Heart right ventricle (tissue), 16 donors: Measurements from ENCODE around the gene CNOT2. TPM values are rescaled to one million over a fixed set of nuclear protein-coding genes. Genes with fewer than 3 reads are reported as not detected.
"Not testable (repeated sequence)": the region's sequence is repeated elsewhere in the genome, so short reads cannot be mapped to it uniquely, and the experiment has no call there.

Experiments
- ATAC-seq, 8 donors: fragments of 200-7000 bp; cut with Tn5 transposase; one replicate each; pipeline ENCODE4 v1.9.1; 2020; ENCODE audit warnings: mild to moderate bottlenecking in 8 of 8, moderate library complexity in 8 of 8, moderate number of reproducible peaks in 1 of 8
- DNase-seq, 2 donors: peaks; one replicate each; pipeline ENCODE4 v3.0.0-alpha.2; 2020
- H3K27ac ChIP-seq, 10 donors: fragments of 200-600 bp; sonication (generic) in 2 of 10; one replicate each; pipeline versions ENCODE4 v1.5.0 to v1.8.0; 2020 to 2022; ENCODE audit warnings: mild to moderate bottlenecking in 3 of 10
- H3K27me3 ChIP-seq, 7 donors: fragments of 200-600 bp; one replicate each; pipeline ENCODE4 v1.8.0; 2021 to 2022; ENCODE audit warnings: mild to moderate bottlenecking in 2 of 7
- H3K36me3 ChIP-seq, 9 donors: fragments of 200-600 bp; sonication (generic) in 1 of 9; one replicate each; pipeline versions ENCODE4 v1.5.0 to v1.8.0; 2020 to 2022; ENCODE audit warnings: mild to moderate bottlenecking in 2 of 9
- H3K4me1 ChIP-seq, 9 donors: fragments of 200-600 bp; sonication (generic) in 1 of 9; one replicate each; pipeline versions ENCODE4 v1.5.0 to v1.8.0; 2020 to 2022; ENCODE audit warnings: mild to moderate bottlenecking in 4 of 9
- H3K4me3 ChIP-seq, 10 donors: fragments of 200-600 bp; sonication (generic) in 2 of 10; one replicate each; pipeline versions ENCODE4 v1.5.0 to v1.8.0; 2020 to 2022; ENCODE audit warnings: mild to moderate bottlenecking in 7 of 10, moderate library complexity in 2 of 10
- H3K9me3 ChIP-seq, 11 donors: fragments of 200-600 bp in 10 of 11; sonication (generic) in 2 of 11; one replicate each; pipeline versions ENCODE4 v1.5.0 to v1.8.0; 2013 to 2022; ENCODE audit warnings: mild to moderate bottlenecking in 2 of 11, control low read depth in 1 of 11, moderate library complexity in 1 of 11
- WGBS, 2 donors: extraction: QIAGEN DNeasy Blood & Tissue Kit; methylation state at CpG; one replicate each; pipeline ENCODE4 v1.1.7; 2013; ENCODE audit warnings: inconsistent platforms in 1 of 2; 5-methylcytosine and 5-hydroxymethylcytosine counted together
- intact Hi-C, 10 donors: fragments of 100-400 bp; cut with DNase I; formaldehyde crosslinking; loops; one replicate each; pipeline versions ENCODE4 v1.11.1 to v1.14.2; 2022
- polyA plus RNA-seq, 2 donors: library from polyadenylated mRNA; stranded (reverse); fragments of 200-250 nt; gene quantifications; one replicate each; pipeline ENCODE4 v1.2.3, GENCODE V29; 2013
- total RNA-seq, 10 donors: library from RNA; stranded (reverse); fragmentation: NEBNext Ultra II Directional in 3 of 10; extraction: Animal tissue kit (Norgen Biotek cat#: 25700) in 3 of 10; gene quantifications; one replicate each; pipeline versions ENCODE4 v1.2.1 to v1.2.4, GENCODE V29; 2021 to 2023
- TF ChIP-seq, protein P1 (sequence below), 9 donors: fragments of 200-600 bp; sonication (generic) in 2 of 9; IDR thresholded peaks; one replicate each; pipeline versions ENCODE4 v1.5.0 to v1.8.0; 2021 to 2022; ENCODE audit warnings: antibody characterized with exemption in 9 of 9, mild to moderate bottlenecking in 5 of 9, moderate library complexity in 1 of 9
- donor health status: Arrhythmogenic right ventricular cardiomyopathy.
- donor health status: ischemic (EF 13 %, LVEDD 7.1; RV severe dilation, severe dysfunction).
- donor health status: healthy with polysubstance abuse.
- donor health status: DM: no; HTN: yes; CAD: no.
- donor health status: DM: no; HTN: no; CAD: no.
- donor health status: ischemic (EF 25% LVEDD 6.9; RV normal size, moderate dysfunction).
- donor health status: ischemic (EF 25% LVEDD 5.7; RV mildly dilated, moderate dysfunction).
- donor health status: healthy.
- donor health status: DM: yes; HTN: yes; CAD: no.
- donor health status: Ischemic cardiomyopathy.
- donor health status: ischemic (EF 35%, LVEDD 5.7; RV mildly dilated, moderate dysfunction).
- donor health status: nonischemic (EF 11% LVEDD 7.7; RV severe dilation, severe dysfunction).
- donor health status: DM: yes; HTN: yes; CAD: no.
- donor health status: PGD.
- donor health status: ischemic (EF 29% LVEDD 5.4; RV normal size, mild dysfunction).
- donor health status: nonischemic (EF 23%, LVEDD 6.1; RV moderate dilation, normal function).

The CNOT2 gene
- total and polyA plus RNA-seq, 12 donors = 17.6 to 43.0 (median 35.0) TPM

DNA sequence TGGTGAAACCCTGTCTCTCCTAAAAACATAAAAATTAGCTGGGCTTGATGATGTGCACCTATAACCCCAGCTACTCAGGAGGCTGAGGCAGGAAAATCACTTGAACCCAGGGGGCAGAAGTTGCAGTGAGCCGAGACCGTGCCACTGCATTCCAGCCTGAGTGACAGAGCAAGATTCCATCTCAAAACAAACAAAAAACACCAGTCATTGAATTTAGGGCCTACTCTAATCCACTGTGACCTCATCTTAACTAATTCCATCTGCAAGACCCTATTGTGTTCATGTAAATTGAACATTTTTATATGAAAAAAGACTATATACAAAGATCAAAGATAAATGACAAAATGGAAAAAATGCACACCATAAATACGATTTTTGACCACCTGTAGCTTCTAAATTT lies 140.7 kb downstream of the CNOT2 start:
- H3K27me3 ChIP-seq = no peaks in the 10 kb centered on the region
- no peaks in the 10 kb centered on the region for H3K36me3 ChIP-seq
- WGBS, 2 donors = 87% methylated on average over 3 of the region's 3 CpGs
- TF ChIP-seq, protein P1, sequence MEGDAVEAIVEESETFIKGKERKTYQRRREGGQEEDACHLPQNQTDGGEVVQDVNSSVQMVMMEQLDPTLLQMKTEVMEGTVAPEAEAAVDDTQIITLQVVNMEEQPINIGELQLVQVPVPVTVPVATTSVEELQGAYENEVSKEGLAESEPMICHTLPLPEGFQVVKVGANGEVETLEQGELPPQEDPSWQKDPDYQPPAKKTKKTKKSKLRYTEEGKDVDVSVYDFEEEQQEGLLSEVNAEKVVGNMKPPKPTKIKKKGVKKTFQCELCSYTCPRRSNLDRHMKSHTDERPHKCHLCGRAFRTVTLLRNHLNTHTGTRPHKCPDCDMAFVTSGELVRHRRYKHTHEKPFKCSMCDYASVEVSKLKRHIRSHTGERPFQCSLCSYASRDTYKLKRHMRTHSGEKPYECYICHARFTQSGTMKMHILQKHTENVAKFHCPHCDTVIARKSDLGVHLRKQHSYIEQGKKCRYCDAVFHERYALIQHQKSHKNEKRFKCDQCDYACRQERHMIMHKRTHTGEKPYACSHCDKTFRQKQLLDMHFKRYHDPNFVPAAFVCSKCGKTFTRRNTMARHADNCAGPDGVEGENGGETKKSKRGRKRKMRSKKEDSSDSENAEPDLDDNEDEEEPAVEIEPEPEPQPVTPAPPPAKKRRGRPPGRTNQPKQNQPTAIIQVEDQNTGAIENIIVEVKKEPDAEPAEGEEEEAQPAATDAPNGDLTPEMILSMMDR (IDR thresholded peaks at IDR 0.05) = no peak
- peaks cover 0 to 14% (median 4%) of the 10 kb centered on the region in 11 donors for H3K9me3 ChIP-seq
- intact Hi-C loops = no loop called here
- peaks cover 0 to 5% (median 0%) of the 10 kb centered on the region in 9 donors for H3K4me1 ChIP-seq
- DNase-seq = no peak
- no peak overlapping the region for H3K27ac ChIP-seq
- H3K4me3 ChIP-seq = no peak overlapping the region
- ATAC-seq = no peak

DNA sequence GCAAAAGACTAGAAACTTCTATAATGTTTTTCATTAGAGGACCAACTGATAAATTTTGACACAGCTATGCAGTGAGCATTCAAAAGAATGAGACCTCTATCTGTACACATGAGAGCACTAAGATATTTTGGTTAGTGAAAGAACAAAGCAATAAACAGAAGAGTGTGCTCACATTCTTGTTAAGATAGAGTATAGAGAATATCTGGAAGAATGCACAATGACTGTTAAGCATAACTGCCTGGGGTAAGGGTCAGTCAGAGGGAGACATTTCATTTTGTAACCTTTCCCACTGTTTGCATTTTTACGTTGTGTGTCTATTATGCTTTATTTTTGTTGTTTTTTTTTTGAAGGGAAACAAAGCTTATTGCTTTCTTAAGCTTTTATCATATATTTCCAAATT lies 143.5 kb downstream of the CNOT2 start:
- H3K27ac ChIP-seq = no peak overlapping the region
- H3K9me3 ChIP-seq = peaks cover 0 to 20% (median 3%) of the 10 kb centered on the region in 11 donors
- H3K27me3 ChIP-seq = no peaks in the 10 kb centered on the region
- no peak for ATAC-seq
- TF ChIP-seq, protein P1 (IDR thresholded peaks at IDR 0.05) = no peak
- H3K4me1 ChIP-seq = peaks cover 0 to 5% (median 0%) of the 10 kb centered on the region in 9 donors
- DNase-seq = no peak
- H3K4me3 ChIP-seq = no peak overlapping the region
- H3K36me3 ChIP-seq = no peaks in the 10 kb centered on the region
- intact Hi-C loops = no loop called here
- 77 to 87% methylated on average over 1 of the region's 1 CpG for WGBS, 2 donors

GRCh38 chr12:70389678-70390077 lies 146.4 kb downstream of the CNOT2 start:
- intact Hi-C loops = no loop called here
- DNase-seq = no peak
- WGBS, 2 donors = 96 to 97% methylated on average over 2 of the region's 2 CpGs
- Histone ChIP-seq H3K36me3 (no peaks in the 10 kb centered on the region), H3K27me3 (no peaks in the 10 kb centered on the region), H3K4me3 (no peak overlapping the region), H3K27ac (no peak overlapping the region), H3K4me1 (peaks cover 0 to 5% (median 0%) of the 10 kb centered on the region in 9 donors), H3K9me3 (peaks cover 0 to 20% (median 3%) of the 10 kb centered on the region in 11 donors)
- TF ChIP-seq, protein P1 (IDR thresholded peaks at IDR 0.05) = no peak
- no peak for ATAC-seq

DNA sequence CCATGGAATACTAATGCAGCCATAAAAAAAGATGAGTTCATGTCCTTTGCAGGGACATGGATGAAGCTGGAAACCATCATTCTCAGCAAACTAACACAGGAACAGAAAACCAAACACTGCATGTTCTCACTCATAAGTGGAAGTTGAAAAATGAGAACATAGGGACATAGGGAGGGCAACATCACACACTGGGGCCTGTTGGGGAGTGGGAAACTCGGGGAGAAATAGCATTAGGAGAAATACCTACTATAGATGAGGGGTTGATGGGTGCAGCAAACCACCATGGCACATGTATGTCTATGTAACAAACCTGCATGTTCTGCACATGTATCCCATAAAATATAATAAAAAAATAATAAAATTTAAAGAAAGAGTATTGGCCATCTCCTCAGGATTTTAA lies 149.4 kb downstream of the CNOT2 start:
- peaks cover 0 to 20% (median 3%) of the 10 kb centered on the region in 11 donors for H3K9me3 ChIP-seq
- DNase-seq, H3K36me3 ChIP-seq, intact Hi-C loops, H3K27me3 ChIP-seq, H3K4me3 ChIP-seq, H3K27ac ChIP-seq, H3K4me1 ChIP-seq, ATAC-seq: not testable (repeated sequence)
- WGBS, 2 donors = 79 to 90% methylated on average over 1 of the region's 1 CpG

- no peak for DNase-seq
- no peaks in the 10 kb centered on the region for H3K36me3 ChIP-seq
- ATAC-seq = no peak
- 78 to 84% methylated on average over 2 of the region's 2 CpGs for WGBS, 2 donors
- TF ChIP-seq, protein P1 (IDR thresholded peaks at IDR 0.05) = no peak
- intact Hi-C loops = no loop called here
- H3K27me3 ChIP-seq = no peaks in the 10 kb centered on the region
- no peak overlapping the region for H3K4me3 ChIP-seq
- H3K9me3 ChIP-seq = peaks cover 0 to 10% (median 3%) of the 10 kb centered on the region in 11 donors
- no peaks in the 10 kb centered on the region for H3K4me1 ChIP-seq
- no peak overlapping the region for H3K27ac ChIP-seq
Measured at GRCh38 chr12:70393787-70394499, 150.7 kb downstream of the CNOT2 start.
